Measurements from ENCODE around the gene DCC.
"Not testable (repeated sequence)": the region's sequence is repeated elsewhere in the genome, so short reads cannot be mapped to it uniquely, and the experiment has no call there.

Gene DCC

GRCh38 chr18:53417003-53417402 is 1077.0 kb downstream of the DCC start:
- no peak for DNase-seq (ENCODE audit: low read depth in 2 of 2)

DNA sequence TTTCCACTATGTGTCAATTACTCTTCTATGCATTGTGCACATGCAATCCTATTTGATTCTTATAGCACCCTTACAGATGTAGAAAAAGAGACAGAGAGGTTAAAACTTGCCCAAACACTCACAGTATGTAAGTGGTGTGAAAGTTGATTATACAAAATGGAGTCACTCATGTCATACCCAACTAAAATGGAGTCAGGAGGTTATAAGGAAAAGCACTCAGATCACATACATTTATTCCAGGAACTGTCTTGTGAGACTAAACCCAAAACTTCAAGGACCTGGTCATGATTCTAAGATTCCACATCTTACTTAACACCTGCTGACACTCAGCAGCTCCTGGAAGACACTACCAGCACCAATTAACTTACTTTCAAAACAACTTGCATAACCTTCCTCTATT is 1081.9 kb downstream of the DCC start:
- DNase-seq (ENCODE audit: low read depth in 2 of 2), result no peak

GRCh38 chr18:53422896-53423295 is 1082.9 kb downstream of the DCC start:
- DNase-seq (ENCODE audit: low read depth in 2 of 2), result no peak

GRCh38 chr18:53426666-53427184 is 1086.7 kb downstream of the DCC start:
- DNase-seq (ENCODE audit: low read depth in 2 of 2), result no peak

DNA sequence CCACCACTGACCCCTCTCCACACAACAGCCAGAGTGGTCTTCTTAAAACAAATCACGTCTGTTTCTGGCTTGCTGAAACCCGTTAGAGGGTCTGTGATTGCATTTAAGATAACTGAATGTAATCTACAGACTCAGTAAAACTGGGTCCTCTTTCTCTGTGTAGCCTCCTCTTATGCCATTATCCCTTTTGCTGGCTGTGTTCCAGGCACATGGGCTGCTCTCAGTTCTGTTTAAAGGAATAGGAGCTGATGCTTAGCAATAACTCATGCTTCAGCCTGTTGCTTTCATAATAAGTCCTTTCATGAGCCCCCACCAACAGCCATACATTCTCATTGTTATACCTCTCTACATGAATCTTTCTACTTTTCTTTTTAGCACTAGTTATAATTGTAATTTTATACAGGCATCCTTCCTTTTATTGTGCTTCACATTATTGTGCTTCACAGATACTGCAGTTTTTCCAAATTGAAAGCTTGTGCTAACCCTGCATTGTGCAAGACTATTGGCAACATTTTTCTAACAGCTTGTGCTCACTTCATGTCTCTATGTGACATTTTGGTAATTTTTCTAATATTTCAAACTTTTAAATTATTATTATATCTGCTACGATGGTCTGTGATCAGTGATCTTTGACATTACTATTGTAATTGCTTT is 1101.9 kb downstream of the DCC start:
- DNase-seq (ENCODE audit: low read depth in 2 of 2), result no peak

GRCh38 chr18:53442415-53442783 is 1102.4 kb downstream of the DCC start:
- no peak for DNase-seq (ENCODE audit: low read depth in 2 of 2)

GRCh38 chr18:53443336-53443735 is 1103.3 kb downstream of the DCC start:
- no peak for DNase-seq (ENCODE audit: low read depth in 2 of 2)

DNA sequence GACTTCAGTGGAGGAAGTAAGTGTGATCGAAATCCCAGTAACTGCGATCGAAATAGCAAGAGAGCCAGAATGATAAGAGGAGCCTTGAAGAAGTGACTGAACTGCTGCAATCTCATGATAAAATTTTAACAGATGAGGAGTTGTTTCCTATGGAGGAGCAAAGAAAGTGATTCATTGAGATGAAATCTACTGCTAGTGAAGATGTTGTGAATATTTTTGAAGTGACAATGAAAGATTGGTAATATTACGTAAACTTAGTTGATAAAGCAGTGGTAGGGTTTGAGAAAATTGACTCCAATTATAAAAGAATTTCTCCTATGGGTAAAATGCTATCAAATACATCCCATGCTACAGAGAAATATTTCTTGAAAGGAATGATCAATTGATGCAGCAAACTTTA is 1103.8 kb downstream of the DCC start:
- DNase-seq (ENCODE audit: low read depth in 2 of 2), result no peak

DNA sequence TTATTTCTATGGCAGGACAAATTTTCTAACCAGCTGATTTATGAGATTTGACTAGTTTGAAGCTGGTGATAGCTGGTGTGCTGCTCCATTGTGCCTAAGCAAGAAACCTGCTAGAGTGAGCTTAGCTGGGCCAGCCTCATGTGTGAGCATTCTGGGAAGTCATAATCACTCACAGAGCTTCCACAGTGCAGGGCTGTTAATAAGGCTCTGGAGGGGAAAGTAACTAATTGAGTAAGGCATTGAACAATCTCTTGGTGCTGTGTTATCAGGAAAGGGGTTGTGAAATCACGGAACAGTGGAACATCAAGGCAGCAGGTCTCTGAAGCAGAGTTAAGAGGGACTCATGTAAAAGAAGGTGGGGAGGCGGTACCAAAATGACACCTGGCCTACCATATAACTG is 1111.9 kb downstream of the DCC start:
- DNase-seq (ENCODE audit: low read depth in 2 of 2), result no peak

GRCh38 chr18:53457068-53457467 is 1117.1 kb downstream of the DCC start:
- DNase-seq (ENCODE audit: low read depth in 2 of 2), result no peak

- DNase-seq (ENCODE audit: low read depth in 2 of 2), result no peak
These were observed 1118.3 kb downstream of the DCC start for GRCh38 chr18:53458268-53458667.

GRCh38 chr18:53458944-53459580 is 1119.1 kb downstream of the DCC start:
- DNase-seq (ENCODE audit: low read depth in 2 of 2), result no peak

- no peak for DNase-seq (ENCODE audit: low read depth in 2 of 2)
These were observed 1127.8 kb downstream of the DCC start for GRCh38 chr18:53467756-53468155.

GRCh38 chr18:53468173-53468572 is 1128.2 kb downstream of the DCC start:
- not testable (repeated sequence) for DNase-seq (ENCODE audit: low read depth in 2 of 2)

DNA sequence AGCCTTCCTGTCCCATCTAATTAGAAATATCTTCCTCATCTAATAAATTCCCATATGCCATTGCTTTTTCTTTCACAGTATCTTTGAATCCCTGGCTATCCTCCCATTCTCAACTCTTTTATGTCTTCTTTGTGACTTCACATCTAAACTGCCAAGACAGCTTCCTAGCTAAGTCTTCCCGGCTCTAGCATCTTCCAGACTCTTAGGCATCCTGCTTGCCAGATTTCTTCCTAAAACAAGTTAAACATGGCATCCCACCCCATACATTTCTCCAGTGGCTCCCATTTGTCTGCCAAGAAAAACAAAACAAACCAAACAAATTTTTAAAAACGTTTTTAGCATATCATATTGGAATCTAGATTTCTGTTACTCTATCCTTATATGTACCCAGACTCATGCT is 1132.5 kb downstream of the DCC start:
- no peak for DNase-seq (ENCODE audit: low read depth in 2 of 2)

- DNase-seq (ENCODE audit: low read depth in 2 of 2), result no peak
These were observed 1138.2 kb downstream of the DCC start for GRCh38 chr18:53478155-53478554.

DNA sequence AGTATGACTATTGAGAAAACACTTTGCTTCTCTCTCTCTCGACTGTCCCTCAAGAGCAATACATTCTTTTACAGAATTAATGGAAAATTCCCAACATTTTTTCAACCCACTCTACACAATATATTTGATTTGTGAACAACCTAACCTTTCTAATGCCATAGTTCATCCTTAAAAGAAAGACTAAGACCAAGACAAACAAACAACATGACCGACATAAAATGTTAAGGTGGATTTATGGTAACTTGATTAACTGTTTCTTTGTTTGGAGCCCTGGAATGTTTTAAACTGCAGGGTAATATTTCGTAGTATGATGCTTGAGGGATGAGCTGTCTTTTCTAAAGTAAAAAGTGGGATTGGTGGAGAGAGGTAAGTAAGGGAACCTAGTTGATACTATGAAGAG is 1146.3 kb downstream of the DCC start:
- DNase-seq (ENCODE audit: low read depth in 2 of 2), result no peak

GRCh38 chr18:53489266-53489665 is 1149.3 kb downstream of the DCC start:
- DNase-seq (ENCODE audit: low read depth in 2 of 2), result no peak

GRCh38 chr18:53490019-53490418 is 1150.0 kb downstream of the DCC start:
- no peak for DNase-seq (ENCODE audit: low read depth in 2 of 2)

DNA sequence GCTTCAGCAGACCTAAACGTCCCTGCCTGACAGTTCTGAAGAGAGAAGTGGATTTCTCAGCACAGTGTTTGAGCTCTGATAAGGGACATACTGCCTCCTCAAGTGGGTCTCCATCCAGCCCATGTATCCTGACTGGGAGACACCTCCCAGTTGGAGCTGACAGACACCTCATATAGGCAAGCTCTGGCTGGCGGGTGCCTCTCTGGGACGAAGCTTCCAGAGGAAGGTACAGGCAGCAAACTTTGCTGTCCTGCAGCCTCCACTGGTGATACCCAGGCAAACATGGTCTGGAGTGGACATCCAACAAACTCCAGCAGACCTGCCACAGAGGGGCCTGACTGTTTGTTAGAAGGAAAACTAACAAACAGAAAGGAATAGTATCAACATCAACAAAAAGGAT is 1156.0 kb downstream of the DCC start:
- DNase-seq (ENCODE audit: low read depth in 2 of 2), result no peak

DNA sequence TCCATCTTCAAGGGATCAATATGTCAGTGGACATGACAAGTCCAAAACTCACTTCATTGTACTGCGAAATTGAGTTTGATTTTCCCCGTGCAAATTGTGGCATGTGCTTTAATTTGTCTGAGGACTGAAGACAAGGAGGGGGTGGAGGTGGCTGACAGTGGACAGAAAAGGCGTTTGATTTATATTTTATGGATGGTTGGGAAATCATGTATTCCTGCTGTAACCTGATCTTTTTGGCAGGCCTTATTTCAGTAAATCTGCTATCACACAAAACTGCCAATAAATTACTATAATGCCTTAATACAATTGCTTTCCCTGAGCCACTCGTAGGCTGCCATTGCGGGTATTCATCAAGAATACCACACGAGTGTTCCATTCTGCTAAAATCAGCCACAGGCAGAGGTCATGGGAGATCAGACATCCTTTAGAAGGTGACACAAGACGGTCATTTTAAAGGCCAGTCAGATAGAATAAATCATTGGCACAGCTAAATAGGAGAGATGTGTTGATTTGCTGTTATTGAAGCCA is 1164.0 kb downstream of the DCC start:
- DNase-seq (ENCODE audit: low read depth in 2 of 2), result no peak

GRCh38 chr18:53508529-53508928 is 1168.5 kb downstream of the DCC start:
- no peak for DNase-seq (ENCODE audit: low read depth in 2 of 2)

DNA sequence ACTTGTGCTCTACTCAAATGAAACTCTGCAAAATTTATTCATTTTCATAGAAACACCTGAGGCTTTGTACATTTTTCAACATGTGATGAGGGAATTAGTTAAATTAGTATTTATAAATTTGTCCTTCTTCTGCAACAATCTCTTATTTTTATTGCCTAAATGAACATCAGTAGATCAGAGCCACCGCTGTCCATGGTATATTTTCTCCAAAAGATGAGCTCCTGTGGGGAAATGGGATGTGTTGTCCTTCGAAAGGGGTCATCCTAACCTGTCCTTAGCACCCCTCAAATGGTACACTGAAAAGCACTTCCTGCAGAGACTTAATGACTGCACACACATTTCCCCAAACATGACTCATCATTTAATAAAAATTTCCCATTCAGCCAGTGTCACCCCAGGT is 1169.9 kb downstream of the DCC start:
- no peak for DNase-seq (ENCODE audit: low read depth in 2 of 2)
